Brain microvascular endothelial cell (primary cell): ENCODE data around the gene ETNPPL.
A peak's percentile ranks its signal among the peaks of the same experiment; 100 is the strongest.

ENCODE experiments used
- DNase-seq: peaks from one replicate; pipeline ENCODE4 v3.0.0-alpha.2; 2020
- H3K27ac ChIP-seq: fragments of 250-450 bp; sonication (Bioruptor Pico); 2 replicates; pipeline ENCODE4 v1.5.1; 2020; ENCODE audit warnings: mild to moderate bottlenecking, moderate library complexity
- H3K27me3 ChIP-seq: fragments of 250-450 bp; sonication (Bioruptor Pico); replicated peaks from 2 replicates; pipeline ENCODE4 v1.5.1; 2020; ENCODE audit warnings: mild to moderate bottlenecking
- H3K36me3 ChIP-seq: fragments of 250-450 bp; sonication (Bioruptor Pico); replicated peaks from 2 replicates; pipeline ENCODE4 v1.5.1; 2020; ENCODE audit warnings: mild to moderate bottlenecking
- H3K4me3 ChIP-seq: 2 replicates; pipeline ENCODE4 v1.5.1; 2011; ENCODE audit warnings: low read depth, mild to moderate bottlenecking, control low read depth, low read length, moderate library complexity
- CTCF ChIP-seq: IDR thresholded peaks from 2 replicates; pipeline ENCODE4 v1.5.1; 2011; ENCODE audit warnings: low read depth, mild to moderate bottlenecking, moderate library complexity, low read length, control low read depth, inconsistent platforms; ENCODE audit errors: missing control alignments
- in situ Hi-C: cut with HindIII; loops from 2 replicates; pipeline ENCODE4 v1.10.0; 2017; ENCODE audit warnings: low sequenced_read_pairs, low pct_ligation_motif_present

ETNPPL gene

DNA sequence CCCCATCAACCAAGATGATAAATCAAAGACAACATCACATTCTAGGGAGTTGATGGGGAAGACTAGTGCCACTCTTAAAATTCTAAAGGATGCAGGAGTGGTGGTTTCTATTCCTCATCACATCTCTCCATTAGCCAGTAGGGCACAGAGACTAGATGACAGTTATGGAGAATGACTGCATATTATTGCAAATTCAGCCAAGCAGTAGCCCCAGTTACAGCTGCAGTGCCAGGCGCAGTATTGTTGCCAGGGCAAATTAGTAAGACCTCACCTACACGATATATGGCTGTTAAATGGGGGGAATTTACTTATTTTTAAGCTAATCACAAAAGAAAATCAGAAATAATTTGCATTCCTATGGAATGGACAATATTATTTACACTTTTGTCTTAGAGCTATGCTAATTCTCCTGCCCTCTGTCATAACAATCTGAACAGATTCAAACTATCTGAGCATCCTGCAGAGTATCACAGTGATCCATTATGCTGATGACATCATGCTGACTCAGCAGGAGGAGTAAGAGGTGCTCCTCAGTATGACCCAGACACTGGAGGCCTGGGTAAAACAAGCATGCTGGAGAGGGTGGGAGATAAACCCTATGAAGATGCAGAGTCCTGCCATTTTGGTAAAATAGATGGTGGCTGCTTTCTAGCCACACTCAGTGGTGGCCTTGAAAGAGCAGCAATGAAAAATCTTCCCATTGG is 24.7 kb downstream of the ETNPPL start:
- in situ Hi-C loops: no loop called here
- Histone ChIP-seq H3K27me3 (no peaks in the 10 kb centered on the region), H3K4me3 (no peak overlapping the region), H3K36me3 (no peaks in the 10 kb centered on the region), H3K27ac (no peak overlapping the region)
- DNase-seq: peak; percentile 8
- no peak for TF ChIP-seq CTCF

DNA sequence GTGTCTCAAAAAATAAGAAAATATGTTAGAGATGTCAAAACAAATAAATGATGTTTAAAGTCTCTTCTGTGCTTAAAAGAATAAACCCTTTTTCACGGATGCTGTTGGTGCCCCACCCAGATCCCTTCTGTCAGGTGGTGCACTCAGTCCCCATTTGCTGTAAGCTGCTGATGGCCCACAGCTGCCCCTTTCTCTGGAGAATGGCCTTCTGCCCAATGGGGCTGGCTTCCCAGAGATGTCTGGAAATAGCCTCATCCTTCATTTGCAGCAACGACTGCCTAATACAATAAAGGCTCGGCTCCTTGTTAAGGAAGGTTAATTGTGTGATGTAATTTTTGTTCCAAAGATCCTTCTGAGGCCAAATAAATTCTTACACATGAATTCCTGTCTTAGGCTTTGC is 31.8 kb downstream of the ETNPPL start:
- TF ChIP-seq CTCF: no peak

GRCh38 chr4:108730579-108730978 is 32.3 kb downstream of the ETNPPL start:
- no peak for TF ChIP-seq CTCF
- H3K27me3 ChIP-seq: no peaks in the 10 kb centered on the region
- H3K27ac ChIP-seq: no peak overlapping the region
- H3K4me3 ChIP-seq: no peak overlapping the region
- no peak for DNase-seq
- in situ Hi-C loops: no loop called here
- H3K36me3 ChIP-seq: no peaks in the 10 kb centered on the region

More for the DNA sequence above, 31.8 kb downstream of the ETNPPL start:
- H3K27me3 ChIP-seq: no peaks in the 10 kb centered on the region
- H3K4me3 ChIP-seq: no peak overlapping the region
- H3K27ac ChIP-seq: no peak overlapping the region
- no peaks in the 10 kb centered on the region for H3K36me3 ChIP-seq
- in situ Hi-C loops: no loop called here
- no peak for DNase-seq

DNA sequence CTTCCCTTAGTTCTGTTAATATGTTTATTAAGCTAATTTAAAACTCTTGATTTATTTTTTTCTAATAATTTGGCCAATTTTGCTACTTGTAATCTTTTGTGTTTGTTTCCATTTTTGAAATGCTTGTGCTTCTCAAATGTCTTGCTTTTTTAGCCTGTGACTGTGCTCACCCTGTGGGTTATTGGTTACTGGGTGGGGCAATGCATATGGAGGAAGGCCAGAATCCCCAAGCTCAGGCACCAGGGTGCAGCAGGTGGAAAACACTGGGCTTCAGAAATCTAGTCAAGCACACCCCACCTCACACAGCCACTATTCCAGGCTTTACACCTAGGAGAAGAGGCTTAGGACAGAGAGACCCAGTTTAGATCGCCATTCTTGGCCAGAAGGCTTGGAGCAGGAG is 33.1 kb downstream of the ETNPPL start:
- Histone ChIP-seq H3K27ac (no peak overlapping the region), H3K4me3 (no peak overlapping the region), H3K36me3 (no peaks in the 10 kb centered on the region), H3K27me3 (no peaks in the 10 kb centered on the region)
- TF ChIP-seq CTCF: no peak
- in situ Hi-C loops: no loop called here
- no peak for DNase-seq

DNA sequence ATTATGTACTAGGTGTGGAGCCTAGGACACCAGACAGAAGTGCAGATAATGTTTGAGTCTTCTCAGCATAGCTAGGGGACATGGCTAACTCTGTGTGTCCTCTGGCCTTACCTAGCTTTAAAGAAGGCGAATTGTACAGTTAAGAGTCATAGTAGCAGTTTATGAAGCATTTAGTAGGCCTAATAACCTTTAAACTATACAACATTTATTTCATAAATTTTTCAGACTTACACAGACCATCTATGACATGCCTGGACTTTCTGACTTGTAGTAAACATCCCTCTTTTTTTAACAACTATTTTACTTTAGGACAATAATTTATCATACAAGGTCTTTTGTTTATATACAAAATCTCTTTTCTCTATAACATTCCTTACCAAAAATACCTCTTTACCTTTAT is 37.4 kb downstream of the ETNPPL start:
- Histone ChIP-seq H3K36me3 (no peaks in the 10 kb centered on the region), H3K27me3 (no peaks in the 10 kb centered on the region), H3K4me3 (no peak overlapping the region), H3K27ac (no peak overlapping the region)
- DNase-seq: no peak
- in situ Hi-C loops: no loop called here
- no peak for TF ChIP-seq CTCF

DNA sequence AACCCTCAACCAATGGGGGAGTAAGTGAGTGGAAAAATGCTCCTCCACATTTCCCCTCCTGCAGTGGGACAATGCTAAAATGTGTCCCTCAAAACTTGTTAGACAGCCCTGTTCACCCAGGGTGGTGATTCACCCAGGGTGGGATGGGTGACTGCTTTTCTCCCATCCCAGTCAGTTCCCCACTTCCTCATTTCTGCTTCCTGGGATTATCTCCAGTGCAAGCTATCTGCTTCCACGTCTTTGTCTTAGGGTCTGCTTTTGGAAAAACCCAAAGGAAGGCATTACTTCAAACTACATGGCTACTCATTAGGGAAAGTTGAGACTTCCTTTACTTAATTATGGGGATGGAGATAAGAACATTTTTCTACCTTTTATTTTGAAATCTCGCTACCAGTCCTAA is 45.5 kb downstream of the ETNPPL start:
- in situ Hi-C loops: no loop called here
- Histone ChIP-seq H3K27me3 (no peaks in the 10 kb centered on the region), H3K27ac (no peak overlapping the region), H3K36me3 (no peaks in the 10 kb centered on the region), H3K4me3 (no peak overlapping the region)
- TF ChIP-seq CTCF: no peak
- DNase-seq: no peak
